Fibroblast of lung (primary cell): ENCODE measurements around the gene ERICH6B. TPM values are rescaled to one million over a fixed set of nuclear protein-coding genes. Genes with fewer than 3 reads are reported as not detected.
"Not testable (repeated sequence)": the region's sequence is repeated elsewhere in the genome, so short reads cannot be mapped to it uniquely, and the experiment has no call there.

Experiments used
- DNase-seq, 2 donors: peaks; one replicate each; pipeline versions ENCODE4 v3.0.0 to v3.0.0-alpha.2; 2010; ENCODE audit warnings: low read depth in 2 of 2
- H2AFZ ChIP-seq: 2 replicates; pipeline ENCODE4 v1.5.1; 2012; ENCODE audit warnings: low read length, control low read depth, inconsistent platforms
- H3K27ac ChIP-seq: 2 replicates; pipeline ENCODE4 v1.5.1; 2011; ENCODE audit warnings: low read length, control low read depth; ENCODE audit not compliant: insufficient read depth
- H3K27me3 ChIP-seq: 2 replicates; pipeline ENCODE4 v1.5.1; 2011; ENCODE audit warnings: mild to moderate bottlenecking, low read length; ENCODE audit not compliant: control insufficient read depth, insufficient read depth
- H3K36me3 ChIP-seq: 2 replicates; pipeline ENCODE4 v1.5.1; 2011; ENCODE audit warnings: low read length; ENCODE audit not compliant: control insufficient read depth, insufficient read depth
- H3K4me1 ChIP-seq: 2 replicates; pipeline ENCODE4 v1.5.1; 2011; ENCODE audit warnings: low read length; ENCODE audit not compliant: control insufficient read depth, insufficient read depth; ENCODE audit errors: extremely low read depth
- H3K4me2 ChIP-seq: 2 replicates; pipeline ENCODE4 v1.5.1; 2011; ENCODE audit warnings: low read length, control low read depth; ENCODE audit not compliant: insufficient read depth; ENCODE audit errors: extremely low read depth
- H3K4me3 ChIP-seq, 4 experiments: fragments of 200-600 bp in 1 of 4; sonication (generic) in 1 of 4; replicated peaks in 1 of 4; 2 replicates each; pipeline ENCODE4 v1.5.1; 2011 to 2016; ENCODE audit warnings: low read length in 4 of 4, low read depth in 3 of 4, mild to moderate bottlenecking in 3 of 4, control low read depth in 2 of 4, inconsistent platforms in 1 of 4, mixed read lengths in 1 of 4; ENCODE audit not compliant: insufficient read depth in 1 of 4; ENCODE audit errors: control extremely low read depth in 1 of 4
- H3K79me2 ChIP-seq: 2 replicates; pipeline ENCODE4 v1.5.1; 2012; ENCODE audit warnings: mild to moderate bottlenecking, low read length, inconsistent platforms; ENCODE audit not compliant: control insufficient read depth, insufficient read depth
- H3K9ac ChIP-seq: 2 replicates; pipeline ENCODE4 v1.5.1; 2011; ENCODE audit warnings: mild to moderate bottlenecking, low read length, control low read depth; ENCODE audit not compliant: insufficient read depth
- H3K9me3 ChIP-seq: 2 replicates; pipeline ENCODE4 v1.5.1; 2012; ENCODE audit warnings: low read depth, low read length; ENCODE audit not compliant: control insufficient read depth, insufficient read depth
- H4K20me1 ChIP-seq: 2 replicates; pipeline ENCODE4 v1.5.1; 2011; ENCODE audit warnings: low read length; ENCODE audit not compliant: control insufficient read depth, insufficient read depth; ENCODE audit errors: extremely low read depth
- CTCF ChIP-seq, 2 donors: IDR thresholded peaks in 1 of 2; conservative IDR thresholded peaks in 1 of 2; 1 replicate in 1 of 2; 2 replicates in 1 of 2; pipeline ENCODE4 v1.5.1; 2011 to 2012; ENCODE audit warnings: low read length in 2 of 2, control low read depth in 1 of 2, inconsistent platforms in 1 of 2, low read depth in 1 of 2, mild to moderate bottlenecking in 1 of 2
- EZH2 ChIP-seq: IDR thresholded peaks from 2 replicates; pipeline ENCODE4 v1.5.1; 2012; ENCODE audit warnings: low read length, control low read depth, mild to moderate bottlenecking; ENCODE audit errors: missing control alignments
- polyA minus RNA-seq: library from RNA; depleted of rRNA, polyadenylated mRNA; stranded (reverse); fragments of >200 nt; gene quantifications from 2 replicates; pipeline ENCODE4 v1.2.3, GENCODE V29; 2011; ENCODE audit warnings: low replicate concordance
- polyA plus RNA-seq, 2 donors: library from polyadenylated mRNA; depleted of rRNA in 1 of 2; stranded (reverse) in 1 of 2; unstranded in 1 of 2; fragments of >200 nt; gene quantifications; 2 replicates each; pipeline ENCODE4 v1.2.1, GENCODE V29; 2011 to 2012; ENCODE audit warnings: missing spikeins in 1 of 2
- total RNA-seq: library from RNA; depleted of rRNA; stranded (reverse); fragments of >200 nt; gene quantifications from 2 replicates; pipeline ENCODE4 v1.2.1, GENCODE V29; 2014

ERICH6B gene
- total RNA-seq: not detected in 2 replicates
- not detected in 2 replicates for polyA plus RNA-seq
- 0.29 TPM in 1 of 2 replicates, not detected in the other for polyA plus RNA-seq (2012)
- polyA minus RNA-seq: not detected in 2 replicates

- H3K27ac ChIP-seq: no peak within 1 kb of the TSS
- peaks cover 25% of the 10 kb centered on the region for H3K27me3 ChIP-seq
- no peak within 1 kb of the TSS for H3K9ac ChIP-seq
- H2AFZ ChIP-seq: no peak within 1 kb of the TSS
- H3K4me3 ChIP-seq: no peak within 1 kb of the TSS
- H3K36me3 ChIP-seq: no peaks in the 10 kb centered on the region
- H3K4me1 ChIP-seq: no peaks in the 10 kb centered on the region
- H3K9me3 ChIP-seq: no peaks in the 10 kb centered on the region
- H3K4me2 ChIP-seq: no peak within 1 kb of the TSS
- no peaks in the 10 kb centered on the region for H3K79me2 ChIP-seq
- peak; percentile 42 for TF ChIP-seq EZH2
- no peak for TF ChIP-seq CTCF (conservative IDR thresholded peaks at IDR 0.05 in 1 of 2, IDR thresholded peaks at IDR 0.05 in 1 of 2; ENCODE audit: low read depth in 1 of 2, low read length in 2 of 2)
- H4K20me1 ChIP-seq: no peaks in the 10 kb centered on the region
- peak; percentile 21 to 36 for DNase-seq
Observed at GRCh38 chr13:45615501-45616101, at the start of gene ERICH6B. ERICH6B (minus strand) TSS chr13:45615739; CDS start chr13:45597005, 18,734 bp downstream.

GRCh38 chr13:45662903-45663302 lies 47.4 kb upstream of the ERICH6B start:
- not testable (repeated sequence) for H3K4me1 ChIP-seq, H3K27me3 ChIP-seq, H3K36me3 ChIP-seq, H3K9me3 ChIP-seq, H3K79me2 ChIP-seq, H3K4me3 ChIP-seq, H3K9ac ChIP-seq, H3K27ac ChIP-seq, DNase-seq, H3K4me2 ChIP-seq, H4K20me1 ChIP-seq, H2AFZ ChIP-seq

- peak in 1 of 2 donors; percentile 28 for DNase-seq
- Histone ChIP-seq H3K36me3 (no peaks in the 10 kb centered on the region), H3K79me2 (no peaks in the 10 kb centered on the region), H4K20me1 (no peaks in the 10 kb centered on the region), H3K4me2 (no peak overlapping the region), H3K27ac (no peak overlapping the region), H3K27me3 (no peaks in the 10 kb centered on the region), H3K9me3 (no peaks in the 10 kb centered on the region), H3K4me1 (no peaks in the 10 kb centered on the region), H3K9ac (no peak overlapping the region), H2AFZ (no peak overlapping the region), H3K4me3 (no peak overlapping the region)
- TF ChIP-seq CTCF (conservative IDR thresholded peaks at IDR 0.05 in 1 of 2, IDR thresholded peaks at IDR 0.05 in 1 of 2; ENCODE audit: low read depth in 1 of 2, low read length in 2 of 2) (no peak), EZH2 (no peak)
Observed at GRCh38 chr13:45662162-45662561, 46.6 kb upstream of the ERICH6B start.

- not testable (repeated sequence) for H2AFZ ChIP-seq, H4K20me1 ChIP-seq, H3K4me1 ChIP-seq, H3K36me3 ChIP-seq, H3K9ac ChIP-seq, H3K27me3 ChIP-seq, H3K9me3 ChIP-seq, H3K4me3 ChIP-seq, H3K4me2 ChIP-seq, H3K27ac ChIP-seq, H3K79me2 ChIP-seq, DNase-seq
Observed at GRCh38 chr13:45660458-45660857, 44.9 kb upstream of the ERICH6B start.
